PC-3 (cell line): Measurements from ENCODE around the gene CD3G.

Source experiments
- EZH2 ChIP-seq: fragments of 300-600 bp; sonication (generic); IDR thresholded peaks from one replicate; pipeline ENCODE4 v1.6.1; 2017; ENCODE audit warnings: antibody characterized with exemption, mild to moderate bottlenecking, low read length; ENCODE audit not compliant: unreplicated experiment
- TF ChIP-seq, protein P1 (sequence below): fragments of 300-600 bp; sonication (generic); conservative IDR thresholded peaks from 2 replicates; pipeline ENCODE4 v1.5.1; 2017; ENCODE audit warnings: antibody characterized with exemption, low read depth, mild to moderate bottlenecking, low read length

DNA sequence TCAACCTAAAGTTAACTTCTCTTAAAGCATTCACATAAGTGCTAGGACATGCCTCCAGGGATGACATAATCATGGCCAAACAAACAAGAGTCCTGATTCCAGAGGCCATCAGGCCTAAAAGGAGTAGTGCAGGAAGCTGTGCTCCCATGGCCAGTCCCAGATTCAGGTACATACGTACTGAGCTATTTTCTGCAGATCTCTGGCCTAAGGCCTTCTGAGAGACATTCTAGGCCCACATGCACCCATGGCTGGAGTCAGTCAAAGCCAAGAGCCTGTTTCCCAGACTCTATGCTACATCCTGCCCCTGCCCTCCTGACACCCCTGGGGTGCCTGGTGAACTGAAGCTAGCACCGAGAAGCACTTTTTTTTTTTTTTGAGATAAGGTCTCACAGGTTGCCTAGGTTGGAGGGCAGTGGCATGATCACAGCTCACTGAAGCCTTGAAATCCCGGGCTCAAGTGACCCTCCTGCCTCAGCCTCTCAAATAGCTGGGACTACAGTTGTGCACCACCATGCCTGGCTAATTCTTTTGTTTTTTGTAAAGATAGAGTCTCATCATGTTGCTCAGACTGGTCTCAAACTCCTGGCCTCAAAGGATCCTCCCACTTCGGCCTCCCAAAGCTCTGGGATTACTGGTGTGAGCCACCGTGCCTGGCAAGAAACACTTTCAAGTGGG lies 2.2 kb upstream of the CD3G start:
- TF ChIP-seq, protein P1, sequence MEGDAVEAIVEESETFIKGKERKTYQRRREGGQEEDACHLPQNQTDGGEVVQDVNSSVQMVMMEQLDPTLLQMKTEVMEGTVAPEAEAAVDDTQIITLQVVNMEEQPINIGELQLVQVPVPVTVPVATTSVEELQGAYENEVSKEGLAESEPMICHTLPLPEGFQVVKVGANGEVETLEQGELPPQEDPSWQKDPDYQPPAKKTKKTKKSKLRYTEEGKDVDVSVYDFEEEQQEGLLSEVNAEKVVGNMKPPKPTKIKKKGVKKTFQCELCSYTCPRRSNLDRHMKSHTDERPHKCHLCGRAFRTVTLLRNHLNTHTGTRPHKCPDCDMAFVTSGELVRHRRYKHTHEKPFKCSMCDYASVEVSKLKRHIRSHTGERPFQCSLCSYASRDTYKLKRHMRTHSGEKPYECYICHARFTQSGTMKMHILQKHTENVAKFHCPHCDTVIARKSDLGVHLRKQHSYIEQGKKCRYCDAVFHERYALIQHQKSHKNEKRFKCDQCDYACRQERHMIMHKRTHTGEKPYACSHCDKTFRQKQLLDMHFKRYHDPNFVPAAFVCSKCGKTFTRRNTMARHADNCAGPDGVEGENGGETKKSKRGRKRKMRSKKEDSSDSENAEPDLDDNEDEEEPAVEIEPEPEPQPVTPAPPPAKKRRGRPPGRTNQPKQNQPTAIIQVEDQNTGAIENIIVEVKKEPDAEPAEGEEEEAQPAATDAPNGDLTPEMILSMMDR = no peak
- TF ChIP-seq EZH2 = no peak
